ENCODE measurements around the gene RAP2A. TPM values are rescaled to one million over a fixed set of nuclear protein-coding genes. Genes with fewer than 3 reads are reported as not detected.

The RAP2A gene
- total RNA-seq, 2 donors from 2014 or later: 13.3 to 13.6 TPM

- Histone ChIP-seq H3K4me3 (no peak overlapping the region), H3K4me1 (peaks cover 0 to 17% of the 10 kb centered on the region in 2 donors), H3K36me3 (no peaks in the 10 kb centered on the region), H3K9me3 (peaks cover 0 to 10% of the 10 kb centered on the region in 2 donors), H3K27me3 (no peaks in the 10 kb centered on the region), H3K27ac (no peak overlapping the region)
- no peak for DNase-seq (ENCODE audit: low spot score)
- TF ChIP-seq, protein P1, sequence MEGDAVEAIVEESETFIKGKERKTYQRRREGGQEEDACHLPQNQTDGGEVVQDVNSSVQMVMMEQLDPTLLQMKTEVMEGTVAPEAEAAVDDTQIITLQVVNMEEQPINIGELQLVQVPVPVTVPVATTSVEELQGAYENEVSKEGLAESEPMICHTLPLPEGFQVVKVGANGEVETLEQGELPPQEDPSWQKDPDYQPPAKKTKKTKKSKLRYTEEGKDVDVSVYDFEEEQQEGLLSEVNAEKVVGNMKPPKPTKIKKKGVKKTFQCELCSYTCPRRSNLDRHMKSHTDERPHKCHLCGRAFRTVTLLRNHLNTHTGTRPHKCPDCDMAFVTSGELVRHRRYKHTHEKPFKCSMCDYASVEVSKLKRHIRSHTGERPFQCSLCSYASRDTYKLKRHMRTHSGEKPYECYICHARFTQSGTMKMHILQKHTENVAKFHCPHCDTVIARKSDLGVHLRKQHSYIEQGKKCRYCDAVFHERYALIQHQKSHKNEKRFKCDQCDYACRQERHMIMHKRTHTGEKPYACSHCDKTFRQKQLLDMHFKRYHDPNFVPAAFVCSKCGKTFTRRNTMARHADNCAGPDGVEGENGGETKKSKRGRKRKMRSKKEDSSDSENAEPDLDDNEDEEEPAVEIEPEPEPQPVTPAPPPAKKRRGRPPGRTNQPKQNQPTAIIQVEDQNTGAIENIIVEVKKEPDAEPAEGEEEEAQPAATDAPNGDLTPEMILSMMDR (IDR thresholded peaks at IDR 0.05): no peak
These were observed 20.7 kb downstream of the RAP2A start for GRCh38 chr13:97454699-97455098.

DNA sequence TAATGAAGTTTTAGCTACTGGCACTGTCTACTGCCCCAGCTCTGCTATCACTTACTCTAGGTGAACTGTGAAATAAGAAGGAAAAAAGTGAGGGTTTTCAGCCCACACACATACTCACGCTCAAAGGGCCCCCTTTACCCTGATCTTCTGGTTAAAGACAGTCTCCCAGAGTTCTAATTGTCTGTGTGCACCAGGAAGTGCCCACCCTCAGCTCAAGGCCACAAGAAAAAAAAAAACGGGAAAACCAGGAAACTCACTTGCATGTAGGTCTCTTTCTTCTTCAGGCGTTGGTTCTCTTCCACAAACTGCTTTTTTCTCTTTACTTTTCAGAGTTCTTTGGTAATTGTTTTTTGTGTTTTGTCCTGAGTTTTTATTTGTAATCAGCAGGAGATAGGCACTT lies 22.1 kb downstream of the RAP2A start:
- Histone ChIP-seq H3K4me1 (peaks cover 0 to 31% of the 10 kb centered on the region in 2 donors), H3K4me3 (no peak overlapping the region), H3K36me3 (no peaks in the 10 kb centered on the region), H3K27me3 (no peaks in the 10 kb centered on the region), H3K27ac (no peak overlapping the region), H3K9me3 (peaks cover 0 to 10% of the 10 kb centered on the region in 2 donors)
- TF ChIP-seq, protein P1 (IDR thresholded peaks at IDR 0.05): no peak
- DNase-seq (ENCODE audit: low spot score): no peak

- no peaks in the 10 kb centered on the region for H3K27me3 ChIP-seq
- DNase-seq (ENCODE audit: low spot score): no peak
- TF ChIP-seq, protein P1 (IDR thresholded peaks at IDR 0.05): no peak
- H3K36me3 ChIP-seq: peaks cover 3% of the 10 kb centered on the region
- H3K9me3 ChIP-seq: peaks cover 0 to 8% of the 10 kb centered on the region in 2 donors
- H3K4me3 ChIP-seq: no peak overlapping the region
- H3K27ac ChIP-seq: no peak overlapping the region
- H3K4me1 ChIP-seq: peaks cover 0 to 32% of the 10 kb centered on the region in 2 donors
These were observed 25.3 kb downstream of the RAP2A start for GRCh38 chr13:97459215-97459777.

DNA sequence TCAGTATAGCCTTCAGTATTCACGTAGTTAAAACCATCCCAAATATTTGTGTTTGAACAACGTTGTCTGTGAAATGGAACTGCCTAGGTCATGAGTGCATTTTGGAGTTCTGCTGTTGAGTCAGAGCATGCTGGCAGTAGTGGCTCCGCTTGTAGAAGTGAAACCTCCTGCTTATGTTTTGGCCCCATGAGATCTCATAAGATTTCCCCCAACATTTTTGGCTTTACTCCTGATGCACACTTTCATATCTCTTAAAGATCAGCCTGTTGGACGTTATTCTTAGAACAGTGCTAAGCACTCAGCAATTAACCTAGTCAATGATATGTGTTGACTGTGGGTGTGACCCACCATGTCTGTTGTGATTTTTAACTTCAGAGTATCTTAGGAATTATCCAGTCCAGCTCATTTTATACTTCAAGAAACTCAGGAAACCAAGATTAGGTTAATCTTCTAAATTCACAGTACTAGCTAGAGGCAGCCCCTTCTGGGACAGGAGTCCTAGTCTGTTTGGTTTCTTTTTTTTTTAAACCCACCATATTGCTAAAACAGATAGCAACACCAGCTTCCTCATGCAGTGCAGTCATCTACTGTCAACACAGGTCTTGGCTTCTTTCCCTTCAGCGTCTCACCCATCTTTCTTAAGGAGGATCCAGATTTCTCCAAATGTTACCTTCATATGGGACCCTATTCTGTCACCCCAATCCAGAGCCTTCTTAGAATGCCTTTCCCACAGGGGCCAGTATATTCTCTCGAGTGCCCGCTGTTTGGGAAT lies 26.2 kb downstream of the RAP2A start:
- Histone ChIP-seq H3K4me3 (no peak overlapping the region), H3K27me3 (no peaks in the 10 kb centered on the region), H3K27ac (no peak overlapping the region), H3K4me1 (peaks cover 0 to 32% of the 10 kb centered on the region in 2 donors), H3K9me3 (no peaks in the 10 kb centered on the region), H3K36me3 (peaks cover 10% of the 10 kb centered on the region)
- TF ChIP-seq, protein P1 (IDR thresholded peaks at IDR 0.05): no peak
- DNase-seq (ENCODE audit: low spot score): no peak

DNA sequence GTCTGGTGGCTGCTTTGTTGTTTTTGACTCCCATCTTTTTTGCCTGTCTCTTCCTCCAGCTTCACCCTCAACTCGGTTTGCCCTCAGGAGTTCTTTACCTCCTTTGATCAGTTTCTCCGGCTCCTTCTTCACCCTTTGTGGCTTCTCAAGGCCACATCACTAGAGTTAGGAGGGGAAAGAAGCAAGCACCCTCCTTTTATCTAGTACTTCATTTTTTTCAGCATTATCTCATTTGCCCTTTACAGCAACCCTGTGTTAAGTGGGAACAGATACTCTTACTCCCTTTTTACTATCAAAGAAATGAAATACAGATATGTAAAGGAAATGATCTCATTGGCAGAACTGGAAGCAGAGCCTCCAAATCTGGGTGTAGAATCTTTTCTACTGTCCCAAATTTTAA lies 26.9 kb downstream of the RAP2A start:
- Histone ChIP-seq H3K36me3 (peaks cover 10% of the 10 kb centered on the region), H3K9me3 (no peaks in the 10 kb centered on the region), H3K4me3 (no peak overlapping the region), H3K4me1 (peaks cover 0 to 29% of the 10 kb centered on the region in 2 donors), H3K27ac (no peak overlapping the region), H3K27me3 (no peaks in the 10 kb centered on the region)
- TF ChIP-seq, protein P1 (IDR thresholded peaks at IDR 0.05): no peak
- DNase-seq (ENCODE audit: low spot score): no peak
